ENCODE data around the gene DOK3.

Gene DOK3

DNA sequence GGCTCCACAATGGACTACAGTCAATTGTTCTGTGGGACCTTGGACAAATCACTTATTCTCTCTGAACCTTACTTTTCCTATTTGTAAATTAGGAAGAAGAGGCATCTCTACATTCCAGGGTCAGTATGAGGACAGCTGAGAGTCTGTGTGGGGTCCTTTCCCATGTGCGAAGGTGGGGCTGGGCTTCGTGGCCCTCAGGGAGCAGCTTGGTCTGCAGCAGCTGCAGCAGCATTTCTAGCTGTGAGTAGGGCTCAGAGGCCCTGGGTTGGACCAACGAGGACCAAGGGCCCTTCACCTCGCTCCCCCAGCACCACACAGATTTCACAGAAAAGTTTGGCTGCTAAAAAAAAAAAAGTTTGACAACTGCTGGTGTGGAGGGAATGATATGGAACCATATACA is 16.6 kb upstream of the DOK3 start:
- Histone ChIP-seq H2BK120ac (ENCODE audit: low read depth, low read length) (no peak overlapping the region), H2BK5ac (ENCODE audit: low read depth, low read length, poor library complexity, severe bottlenecking) (no peak overlapping the region), H4K91ac (ENCODE audit: low read length) (no peak overlapping the region), H3K27ac (ENCODE audit: low read length, poor library complexity, severe bottlenecking) (no peak overlapping the region), H3K23ac (ENCODE audit: low read length in 2 of 2) (no peak overlapping the region), H3K14ac (ENCODE audit: low read length in 2 of 2) (no peak overlapping the region), H4K8ac (ENCODE audit: low read length) (no peak overlapping the region), H3K36me3 (ENCODE audit: control insufficient read depth in 1 of 2, insufficient read depth in 2 of 2, low read depth in 1 of 2, low read length in 2 of 2) (peaks cover 89 to 94% of the 10 kb centered on the region in 2 experiments), H3K9me3 (ENCODE audit: control insufficient read depth, low read length) (no peaks in the 10 kb centered on the region), H2AFZ (ENCODE audit: low read depth, low read length) (no peak overlapping the region), H2AK5ac (ENCODE audit: low read length, severe bottlenecking) (no peak overlapping the region), H3K18ac (ENCODE audit: low read depth in 1 of 2, low read length in 2 of 2) (no peak overlapping the region), H3K4me3 (ENCODE audit: insufficient read depth in 1 of 2, low read depth in 1 of 2, low read length in 2 of 2) (no peak overlapping the region), H3K79me1 (replicated peaks; ENCODE audit: low read length, poor library complexity, severe bottlenecking) (peaks cover 73% of the 10 kb centered on the region), H2BK15ac (ENCODE audit: low read depth, poor library complexity, severe bottlenecking) (no peak overlapping the region), H3K4me1 (ENCODE audit: control insufficient read depth, insufficient read depth, low read depth, low read length) (peaks cover 3% of the 10 kb centered on the region), H3K4me2 (ENCODE audit: low read length, poor library complexity, severe bottlenecking) (no peak overlapping the region), H3K4ac (ENCODE audit: low read depth in 1 of 2, low read length in 2 of 2) (no peak overlapping the region), H3K27me3 (ENCODE audit: control insufficient read depth in 1 of 2, insufficient read depth in 1 of 2, low read length in 2 of 2) (no peaks in the 10 kb centered on the region), H2BK12ac (ENCODE audit: low read length in 2 of 2) (no peak overlapping the region), H3K9ac (ENCODE audit: low read length) (no peak overlapping the region)
- 97% methylated on average over 2 of the region's 4 CpGs for WGBS
- no peak for DNase-seq

DNA sequence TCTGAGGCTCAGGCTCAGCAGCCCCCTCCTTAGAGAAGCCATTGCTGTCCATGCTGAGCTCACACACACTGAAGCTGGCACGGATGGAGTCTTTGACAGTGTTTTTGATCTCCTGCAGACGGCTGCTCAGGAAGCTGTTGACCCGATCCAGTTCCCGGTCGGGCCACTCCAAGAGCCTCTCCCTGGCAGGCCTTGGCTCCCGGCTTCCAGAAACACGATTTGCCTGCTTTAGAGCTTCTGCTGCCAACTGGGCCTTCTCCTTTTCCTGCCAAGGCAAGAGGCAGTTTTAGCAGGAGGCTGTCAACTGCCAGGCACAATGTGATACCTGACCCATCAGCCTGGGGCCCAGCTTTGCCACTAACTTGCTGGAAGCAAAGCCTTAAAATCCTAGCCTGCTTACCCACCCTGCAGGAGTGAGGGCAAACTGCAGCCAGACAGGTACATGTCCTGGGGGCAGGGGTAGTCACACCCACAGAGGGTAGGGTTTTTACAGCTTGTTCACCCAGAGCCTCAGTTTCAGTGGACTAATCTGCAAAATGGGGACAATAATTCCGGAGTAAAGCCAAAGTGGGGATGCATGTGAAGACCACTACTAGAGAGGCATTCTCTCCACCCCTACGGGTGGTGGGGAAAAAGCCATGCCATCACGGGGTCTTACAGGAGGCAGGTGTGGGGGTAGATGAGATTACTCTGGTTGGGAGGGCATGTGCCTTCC is 15.5 kb upstream of the DOK3 start:
- H3K79me1 ChIP-seq (replicated peaks; ENCODE audit: low read length, poor library complexity, severe bottlenecking): peaks cover 72% of the 10 kb centered on the region
- DNase-seq: no peak
- 96% methylated on average over 10 of the region's 10 CpGs for WGBS

DNA sequence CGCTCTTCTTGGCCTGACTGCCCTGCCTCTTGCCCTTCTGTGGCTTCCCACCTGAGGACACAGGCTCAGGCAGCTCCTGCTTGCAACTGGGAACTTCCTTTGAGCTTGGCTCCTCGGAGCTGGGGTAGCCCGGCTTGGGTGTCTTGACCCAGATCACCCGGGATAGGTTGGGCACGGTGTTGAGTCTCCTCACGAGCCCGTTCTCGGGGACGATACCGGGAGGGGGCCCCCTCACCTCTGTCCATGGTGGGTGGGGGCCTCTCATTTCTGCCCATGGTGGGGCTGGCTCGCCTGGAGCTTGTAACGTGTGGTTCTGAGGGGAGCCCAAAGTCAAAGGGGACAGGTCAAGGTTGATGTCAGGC is 14.9 kb upstream of the DOK3 start:
- Histone ChIP-seq H3K27me3 (ENCODE audit: control insufficient read depth in 1 of 2, insufficient read depth in 1 of 2, low read length in 2 of 2) (no peaks in the 10 kb centered on the region), H3K9me3 (ENCODE audit: control insufficient read depth, low read length) (no peaks in the 10 kb centered on the region), H3K4ac (ENCODE audit: low read depth in 1 of 2, low read length in 2 of 2) (no peak overlapping the region), H3K27ac (ENCODE audit: low read length, poor library complexity, severe bottlenecking) (no peak overlapping the region), H3K36me3 (ENCODE audit: control insufficient read depth in 1 of 2, insufficient read depth in 2 of 2, low read depth in 1 of 2, low read length in 2 of 2) (peaks cover 89 to 94% of the 10 kb centered on the region in 2 experiments), H2BK120ac (ENCODE audit: low read depth, low read length) (no peak overlapping the region), H3K79me1 (replicated peaks; ENCODE audit: low read length, poor library complexity, severe bottlenecking) (peaks cover 70% of the 10 kb centered on the region), H3K4me3 (ENCODE audit: insufficient read depth in 1 of 2, low read depth in 1 of 2, low read length in 2 of 2) (no peak overlapping the region), H3K4me1 (ENCODE audit: control insufficient read depth, insufficient read depth, low read depth, low read length) (peaks cover 3% of the 10 kb centered on the region), H4K8ac (ENCODE audit: low read length) (no peak overlapping the region), H2AFZ (ENCODE audit: low read depth, low read length) (no peak overlapping the region), H2BK15ac (ENCODE audit: low read depth, poor library complexity, severe bottlenecking) (no peak overlapping the region), H3K14ac (ENCODE audit: low read length in 2 of 2) (no peak overlapping the region), H2BK12ac (ENCODE audit: low read length in 2 of 2) (no peak overlapping the region), H3K23ac (ENCODE audit: low read length in 2 of 2) (no peak overlapping the region), H2AK5ac (ENCODE audit: low read length, severe bottlenecking) (no peak overlapping the region), H4K91ac (ENCODE audit: low read length) (no peak overlapping the region), H2BK5ac (ENCODE audit: low read depth, low read length, poor library complexity, severe bottlenecking) (no peak overlapping the region), H3K18ac (ENCODE audit: low read depth in 1 of 2, low read length in 2 of 2) (no peak overlapping the region), H3K4me2 (ENCODE audit: low read length, poor library complexity, severe bottlenecking) (no peak overlapping the region), H3K9ac (ENCODE audit: low read length) (no peak overlapping the region)
- 98% methylated on average over 12 of the region's 12 CpGs for WGBS
- DNase-seq: no peak

More for the DNA sequence above, 15.5 kb upstream of the DOK3 start:
- H2BK12ac ChIP-seq (ENCODE audit: low read length in 2 of 2): no peak overlapping the region
- H2AK5ac ChIP-seq (ENCODE audit: low read length, severe bottlenecking): no peak overlapping the region
- H3K27ac ChIP-seq (ENCODE audit: low read length, poor library complexity, severe bottlenecking): no peak overlapping the region
- no peaks in the 10 kb centered on the region for H3K9me3 ChIP-seq (ENCODE audit: control insufficient read depth, low read length)
- H4K8ac ChIP-seq (ENCODE audit: low read length): no peak overlapping the region
- H3K27me3 ChIP-seq (ENCODE audit: control insufficient read depth in 1 of 2, insufficient read depth in 1 of 2, low read length in 2 of 2): no peaks in the 10 kb centered on the region
- no peak overlapping the region for H3K4me2 ChIP-seq (ENCODE audit: low read length, poor library complexity, severe bottlenecking)
- peaks cover 3% of the 10 kb centered on the region for H3K4me1 ChIP-seq (ENCODE audit: control insufficient read depth, insufficient read depth, low read depth, low read length)
- no peak overlapping the region for H3K4me3 ChIP-seq (ENCODE audit: insufficient read depth in 1 of 2, low read depth in 1 of 2, low read length in 2 of 2)
- H3K14ac ChIP-seq (ENCODE audit: low read length in 2 of 2): no peak overlapping the region
- H2BK15ac ChIP-seq (ENCODE audit: low read depth, poor library complexity, severe bottlenecking): no peak overlapping the region
- no peak overlapping the region for H2BK120ac ChIP-seq (ENCODE audit: low read depth, low read length)
- H3K36me3 ChIP-seq (ENCODE audit: control insufficient read depth in 1 of 2, insufficient read depth in 2 of 2, low read depth in 1 of 2, low read length in 2 of 2): peaks cover 89 to 94% of the 10 kb centered on the region in 2 experiments
- H3K23ac ChIP-seq (ENCODE audit: low read length in 2 of 2): no peak overlapping the region
- no peak overlapping the region for H3K9ac ChIP-seq (ENCODE audit: low read length)
- H2BK5ac ChIP-seq (ENCODE audit: low read depth, low read length, poor library complexity, severe bottlenecking): no peak overlapping the region
- no peak overlapping the region for H3K4ac ChIP-seq (ENCODE audit: low read depth in 1 of 2, low read length in 2 of 2)
- H4K91ac ChIP-seq (ENCODE audit: low read length): no peak overlapping the region
- no peak overlapping the region for H3K18ac ChIP-seq (ENCODE audit: low read depth in 1 of 2, low read length in 2 of 2)
- no peak overlapping the region for H2AFZ ChIP-seq (ENCODE audit: low read depth, low read length)

DNA sequence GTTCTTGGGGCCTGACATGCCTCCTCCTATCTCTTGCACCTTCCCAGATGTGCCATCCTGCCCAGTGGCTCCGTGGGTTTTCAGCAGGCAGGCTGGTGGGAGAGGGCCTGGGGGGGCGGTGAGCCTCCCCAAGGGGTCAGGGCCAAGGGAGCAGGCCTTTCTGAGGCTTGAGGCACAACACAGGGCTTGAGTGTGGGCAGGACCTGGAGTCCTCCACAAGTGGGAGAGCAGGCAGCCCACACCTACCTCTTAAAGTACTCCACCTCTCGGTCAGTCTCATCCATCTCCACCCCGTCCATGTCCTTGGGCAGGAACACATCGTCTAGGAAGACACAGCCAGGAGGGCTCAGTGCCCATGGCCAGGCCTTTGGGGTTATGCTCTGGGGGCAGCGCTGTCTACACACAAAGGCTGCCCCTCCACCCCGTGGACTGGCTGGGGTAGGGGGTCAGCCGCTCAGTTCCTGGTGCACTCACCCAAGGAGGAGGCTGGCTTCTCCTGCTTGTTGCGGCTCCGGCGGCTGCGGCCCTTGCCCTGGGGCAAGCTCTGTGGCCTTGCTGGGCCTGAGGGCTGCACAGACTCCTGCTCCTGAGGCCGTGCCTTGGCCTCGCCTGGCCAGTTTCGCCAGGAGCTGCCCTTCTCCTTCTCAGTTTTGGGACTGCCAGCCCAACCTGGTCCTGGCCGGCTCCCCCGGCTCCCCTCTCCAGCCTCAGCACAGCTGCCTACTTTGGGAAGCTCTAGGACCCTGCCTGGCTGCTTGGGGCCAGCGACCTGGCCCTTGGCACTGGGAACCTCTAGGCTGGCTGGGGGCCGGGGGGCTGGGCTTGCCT is 14.3 kb upstream of the DOK3 start:
- no peak overlapping the region for H3K4me3 ChIP-seq (ENCODE audit: insufficient read depth in 1 of 2, low read depth in 1 of 2, low read length in 2 of 2)
- no peak for DNase-seq

More for the DNA sequence above, 14.3 kb upstream of the DOK3 start:
- H3K4ac ChIP-seq (ENCODE audit: low read depth in 1 of 2, low read length in 2 of 2): no peak overlapping the region
- H3K79me1 ChIP-seq (replicated peaks; ENCODE audit: low read length, poor library complexity, severe bottlenecking): peaks cover 69% of the 10 kb centered on the region
- no peak overlapping the region for H2AK5ac ChIP-seq (ENCODE audit: low read length, severe bottlenecking)
- no peaks in the 10 kb centered on the region for H3K27me3 ChIP-seq (ENCODE audit: control insufficient read depth in 1 of 2, insufficient read depth in 1 of 2, low read length in 2 of 2)
- no peaks in the 10 kb centered on the region for H3K9me3 ChIP-seq (ENCODE audit: control insufficient read depth, low read length)
- no peak overlapping the region for H2BK5ac ChIP-seq (ENCODE audit: low read depth, low read length, poor library complexity, severe bottlenecking)
- no peak overlapping the region for H3K23ac ChIP-seq (ENCODE audit: low read length in 2 of 2)
- H3K36me3 ChIP-seq (ENCODE audit: control insufficient read depth in 1 of 2, insufficient read depth in 2 of 2, low read depth in 1 of 2, low read length in 2 of 2): peaks cover 87 to 94% of the 10 kb centered on the region in 2 experiments
- peaks cover 5% of the 10 kb centered on the region for H3K4me1 ChIP-seq (ENCODE audit: control insufficient read depth, insufficient read depth, low read depth, low read length)
- no peak overlapping the region for H4K8ac ChIP-seq (ENCODE audit: low read length)
- no peak overlapping the region for H3K14ac ChIP-seq (ENCODE audit: low read length in 2 of 2)
- no peak overlapping the region for H2AFZ ChIP-seq (ENCODE audit: low read depth, low read length)
- no peak overlapping the region for H3K18ac ChIP-seq (ENCODE audit: low read depth in 1 of 2, low read length in 2 of 2)
- H2BK15ac ChIP-seq (ENCODE audit: low read depth, poor library complexity, severe bottlenecking): no peak overlapping the region
- H2BK120ac ChIP-seq (ENCODE audit: low read depth, low read length): no peak overlapping the region
- H3K27ac ChIP-seq (ENCODE audit: low read length, poor library complexity, severe bottlenecking): no peak overlapping the region
- no peak overlapping the region for H3K4me2 ChIP-seq (ENCODE audit: low read length, poor library complexity, severe bottlenecking)
- H4K91ac ChIP-seq (ENCODE audit: low read length): no peak overlapping the region
- WGBS: 96% methylated on average over 19 of the region's 19 CpGs
- no peak overlapping the region for H3K9ac ChIP-seq (ENCODE audit: low read length)
- no peak overlapping the region for H2BK12ac ChIP-seq (ENCODE audit: low read length in 2 of 2)

Data from mesenchymal stem cell (in vitro differentiated cells and primary cell).